K562 (cell line): Measurements from ENCODE around the gene SLC18A3. TPM values are rescaled to one million over a fixed set of nuclear protein-coding genes. Genes with fewer than 3 reads are reported as not detected.
A peak's percentile ranks its signal among the peaks of the same experiment; 100 is the strongest.

ENCODE experiments used
- ATAC-seq: fragments of 200-7000 bp; cut with Tn5 transposase; 3 replicates; pipeline ENCODE4 v1.9.1; 2020; ENCODE audit warnings: moderate library complexity
- BruUV-seq: library from RNA; stranded (reverse); fragments of 400-500 nt; replicated peaks from 2 replicates; lab custom pipeline; 2021; lab: Mats Ljungman, UMichigan
- CTCF ChIA-PET: fragments of 300-600 bp; formaldehyde crosslinking; extraction: SDS; loops from one replicate; lab custom pipeline; 2021; ENCODE audit warnings: low intra/inter-chr PET ratio; lab: Yijun Ruan, JAX
- POLR2A ChIA-PET: fragments of 300-600, 350-650 bp; sonication (Branson Sonifier 250); formaldehyde crosslinking; extraction: SDS; loops from one replicate; lab custom pipeline; 2021; ENCODE audit warnings: antibody characterized with exemption, inconsistent platforms; lab: Yijun Ruan, JAX
- DNase-seq, 4 experiments: peaks; one replicate each; pipeline versions ENCODE4 v3.0.0 to v3.0.0-alpha.2; 2011 to 2018; ENCODE audit warnings: low spot score in 3 of 4, mixed read lengths in 3 of 4; ENCODE audit errors: extremely low read depth in 1 of 4
- FAIRE-seq: peaks from 2 replicates; lab custom pipeline; 2011; peaks lifted over from hg19 to GRCh38; lab: Jason Lieb, UNC
- H2AFZ ChIP-seq: 2 replicates; pipeline ENCODE4 v1.6.0; 2011; ENCODE audit warnings: low read depth, low read length, control low read depth, inconsistent platforms
- H3K27ac ChIP-seq: fragments of 200-600 bp; 3 replicates; pipeline ENCODE4 v1.8.0; 2011; ENCODE audit warnings: low read depth, mild to moderate bottlenecking, control low read depth, inconsistent platforms, low read length, moderate library complexity, mixed read lengths; ENCODE audit errors: extremely low read depth
- H3K27me3 ChIP-seq, 2 experiments: fragments of 300-600 bp in 1 of 2; 2 replicates in 1 of 2; 3 replicates in 1 of 2; pipeline versions ENCODE4 v1.6.0 to v1.8.0; 2011; ENCODE audit warnings: inconsistent platforms in 2 of 2, low read length in 2 of 2, mild to moderate bottlenecking in 1 of 2, mixed read lengths in 1 of 2, moderate library complexity in 1 of 2; ENCODE audit not compliant: control insufficient read depth in 2 of 2, insufficient read depth in 2 of 2
- H3K36me3 ChIP-seq: fragments of 300-600 bp; 3 replicates; pipeline ENCODE4 v1.8.0; 2011; ENCODE audit warnings: mild to moderate bottlenecking, low read length, inconsistent platforms; ENCODE audit not compliant: control insufficient read depth, insufficient read depth
- H3K4me1 ChIP-seq, 2 experiments: fragments of 200-600 bp in 1 of 2; replicated peaks in 1 of 2; 2 replicates in 1 of 2; 3 replicates in 1 of 2; pipeline versions ENCODE4 v1.5.1 to v1.8.0; 2011; ENCODE audit warnings: inconsistent platforms in 2 of 2, low read length in 2 of 2, mild to moderate bottlenecking in 1 of 2, mixed read lengths in 1 of 2, moderate library complexity in 1 of 2; ENCODE audit not compliant: control insufficient read depth in 2 of 2, insufficient read depth in 2 of 2
- H3K4me2 ChIP-seq: 2 replicates; pipeline ENCODE4 v1.6.1; 2011; ENCODE audit warnings: low read length, control low read depth, inconsistent platforms, mixed read lengths; ENCODE audit not compliant: insufficient read depth
- H3K4me3 ChIP-seq: fragments of 200-600 bp; sonication (generic), shearing (Covaris generic); 2 replicates; pipeline ENCODE4 v1.5.1; 2016; ENCODE audit warnings: control low read depth, inconsistent platforms
- H3K79me2 ChIP-seq: fragments of 200-600 bp; 3 replicates; pipeline ENCODE4 v1.8.0; 2011; ENCODE audit warnings: low read length, inconsistent platforms; ENCODE audit not compliant: control insufficient read depth, insufficient read depth
- H3K9ac ChIP-seq, 2 experiments: 2 replicates each; pipeline versions ENCODE4 v1.6.0 to v1.6.1; 2011; ENCODE audit warnings: low read depth in 2 of 2, low read length in 2 of 2, control low read depth in 1 of 2, inconsistent platforms in 1 of 2, mild to moderate bottlenecking in 1 of 2, mixed read lengths in 1 of 2; ENCODE audit not compliant: insufficient read depth in 1 of 2
- H3K9me1 ChIP-seq: one replicate; pipeline ENCODE4 v1.6.0; 2011; ENCODE audit warnings: inconsistent platforms, mild to moderate bottlenecking, low read length, moderate library complexity; ENCODE audit not compliant: control insufficient read depth, insufficient read depth
- H3K9me3 ChIP-seq: replicated peaks from 2 replicates; pipeline ENCODE4 v1.5.1; 2011; ENCODE audit warnings: low read depth, low read length, inconsistent platforms; ENCODE audit not compliant: control insufficient read depth, insufficient read depth
- H4K20me1 ChIP-seq: replicated peaks from 2 replicates; pipeline ENCODE4 v1.6.1; 2011; ENCODE audit warnings: low read length, inconsistent platforms, mixed read lengths; ENCODE audit not compliant: control insufficient read depth, insufficient read depth
- MECOM ChIP-seq: fragments of 250-450 bp; sonication (Bioruptor Pico); IDR thresholded peaks from 2 replicates; pipeline ENCODE4 v1.8.0; 2022; ENCODE audit warnings: inconsistent platforms
- SMAD3 ChIP-seq: fragments of 450-650 bp; formaldehyde crosslinking; conservative IDR thresholded peaks from 2 replicates; pipeline ENCODE4 v1.4.0; 2020; ENCODE audit warnings: mild to moderate bottlenecking
- SPI1 ChIP-seq: IDR thresholded peaks from 2 replicates; pipeline ENCODE4 v1.6.1; 2011; ENCODE audit warnings: low read depth, low read length, control low read depth, borderline replicate concordance
- ZNF140 ChIP-seq: fragments of 250-450 bp; sonication (Bioruptor Pico); IDR thresholded peaks from 2 replicates; pipeline ENCODE4 v1.8.0; 2021; ENCODE audit warnings: moderate library complexity, mild to moderate bottlenecking, inconsistent platforms
- ZNF232 ChIP-seq: sonication (generic); formaldehyde crosslinking; IDR thresholded peaks from 2 replicates; pipeline ENCODE4 v1.8.0; 2022; ENCODE audit warnings: mild to moderate bottlenecking, missing genetic modification reagents
- WGBS: fragments of 100-300 bp; shearing (Covaris generic); methylation state at CpG from one replicate; pipeline ENCODE4 v1.1.6; 2016; ENCODE audit warnings: low coverage, mixed read lengths; ENCODE audit not compliant: insufficient coverage; ENCODE audit errors: missing lambda C conversion rate; 5-methylcytosine and 5-hydroxymethylcytosine counted together
- in situ Hi-C: fragments of 300-500 bp; cut with MboI; formaldehyde crosslinking; loops from 4 replicates; pipeline ENCODE4 v1.15.0; 2018; ENCODE audit warnings: inconsistent platforms, mixed read lengths
- intact Hi-C: fragments of 100-400 bp; cut with micrococcal nuclease; formaldehyde crosslinking; loops from 2 replicates; pipeline ENCODE4 v1.14.2; 2022
- polyA plus RNA-seq, 8 experiments: library from polyadenylated mRNA; depleted of rRNA in 4 of 8; stranded (reverse) in 5 of 8; unstranded in 3 of 8; fragments of >200 nt; fragmentation: Nextera tagmentation in 2 of 8; fragmentation: Illumina TruSeq in 1 of 8; extraction: Ambion mirVana in 2 of 8; extraction: Trizol in 1 of 8; gene quantifications; 2 replicates each; pipeline versions ENCODE4 v1.2.1 to v1.2.3, GENCODE V29; 2011 to 2014; ENCODE audit warnings: inconsistent platforms in 1 of 8, missing spikeins in 1 of 8
- total RNA-seq, 7 experiments: library from RNA; depleted of rRNA in 6 of 7; stranded (reverse); fragments of >200 nt in 6 of 7; fragmentation: Illumina TruSeq in 2 of 7; extraction: Trizol in 2 of 7; gene quantifications; 2 replicates each; pipeline versions ENCODE4 v1.2.1 to v1.2.3, GENCODE V29; 2011 to 2021; ENCODE audit warnings: low replicate concordance in 1 of 7
- TF ChIP-seq, protein P1 (sequence below): fragments of 250-450 bp; sonication (Bioruptor Pico); IDR thresholded peaks from 2 replicates; pipeline ENCODE4 v1.5.1; 2021; ENCODE audit warnings: mild to moderate bottlenecking
- TF ChIP-seq, protein P2 (sequence below): fragments of 450-650 bp; IDR thresholded peaks from 2 replicates; pipeline ENCODE4 v1.6.1; 2017; ENCODE audit warnings: antibody characterized with exemption, mild to moderate bottlenecking

SLC18A3 gene
- total and polyA plus RNA-seq, 9 of the 15 experiments (the other 6 are each of a cell fraction or from before 2014, with no cell fraction given): not detected

DNA sequence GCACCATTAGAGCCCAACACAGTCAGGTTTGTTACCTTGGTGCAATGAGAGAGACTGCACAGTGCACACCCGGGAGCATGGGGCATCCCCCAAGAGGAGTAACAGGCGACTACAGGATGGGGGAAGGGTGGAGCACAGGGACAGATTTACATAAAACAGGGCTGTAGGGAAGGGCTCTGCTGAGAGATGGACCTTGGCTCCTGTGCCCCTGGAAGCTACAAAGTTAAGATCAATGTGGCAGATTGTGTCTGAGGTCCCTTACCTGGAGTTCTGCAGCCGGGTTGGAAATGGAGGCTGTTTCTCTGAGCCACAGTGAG is 13.7 kb upstream of the SLC18A3 start (continued):
- TF ChIP-seq, protein P1, sequence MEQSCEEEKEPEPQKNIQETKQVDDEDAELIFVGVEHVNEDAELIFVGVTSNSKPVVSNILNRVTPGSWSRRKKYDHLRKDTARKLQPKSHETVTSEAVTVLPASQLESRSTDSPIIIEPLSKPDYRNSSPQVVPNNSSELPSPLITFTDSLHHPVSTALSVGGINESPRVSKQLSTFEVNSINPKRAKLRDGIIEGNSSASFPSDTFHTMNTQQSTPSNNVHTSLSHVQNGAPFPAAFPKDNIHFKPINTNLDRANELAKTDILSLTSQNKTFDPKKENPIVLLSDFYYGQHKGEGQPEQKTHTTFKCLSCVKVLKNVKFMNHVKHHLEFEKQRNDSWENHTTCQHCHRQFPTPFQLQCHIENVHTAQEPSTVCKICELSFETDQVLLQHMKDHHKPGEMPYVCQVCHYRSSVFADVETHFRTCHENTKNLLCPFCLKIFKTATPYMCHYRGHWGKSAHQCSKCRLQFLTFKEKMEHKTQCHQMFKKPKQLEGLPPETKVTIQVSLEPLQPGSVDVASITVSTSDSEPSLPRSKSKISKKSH (CRISPR knock-in tag): no peak
- TF ChIP-seq ZNF140 (CRISPR knock-in tag): no peak
- TF ChIP-seq MECOM (CRISPR knock-in tag): no peak
- no peak for TF ChIP-seq SMAD3 (CRISPR knock-in tag)

DNA sequence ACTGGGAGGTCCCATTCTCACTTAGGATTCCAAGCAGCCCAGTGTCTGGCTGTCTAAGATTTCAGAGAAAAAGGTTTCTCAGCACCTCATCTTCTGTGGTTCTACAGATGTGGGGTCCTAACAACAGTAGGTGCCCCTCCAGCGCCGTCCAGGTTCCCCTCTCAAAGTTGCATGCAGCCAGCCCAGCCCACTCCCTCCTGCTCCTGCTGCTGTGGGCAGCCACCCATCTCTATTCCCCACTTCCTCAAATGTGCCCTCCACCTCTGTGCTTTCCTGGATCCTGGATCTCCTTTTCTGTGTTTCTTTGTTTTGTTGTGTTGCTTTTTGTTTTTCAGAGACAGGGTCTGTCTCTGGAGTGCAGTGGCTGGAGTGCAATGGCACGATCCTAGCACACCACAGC is 13.3 kb upstream of the SLC18A3 start:
- ATAC-seq (no peak), FAIRE-seq (no peak), DNase-seq (no peak)
- no peak overlapping the region for H3K9ac ChIP-seq
- H3K79me2 ChIP-seq: no peaks in the 10 kb centered on the region
- BruUV-seq: no TSS peak
- TF ChIP-seq ZNF232 (CRISPR knock-in tag) (no peak), SPI1 (peak; percentile 43; the same call in 1 of the 2 replicates)
- TF ChIP-seq, protein P2, sequence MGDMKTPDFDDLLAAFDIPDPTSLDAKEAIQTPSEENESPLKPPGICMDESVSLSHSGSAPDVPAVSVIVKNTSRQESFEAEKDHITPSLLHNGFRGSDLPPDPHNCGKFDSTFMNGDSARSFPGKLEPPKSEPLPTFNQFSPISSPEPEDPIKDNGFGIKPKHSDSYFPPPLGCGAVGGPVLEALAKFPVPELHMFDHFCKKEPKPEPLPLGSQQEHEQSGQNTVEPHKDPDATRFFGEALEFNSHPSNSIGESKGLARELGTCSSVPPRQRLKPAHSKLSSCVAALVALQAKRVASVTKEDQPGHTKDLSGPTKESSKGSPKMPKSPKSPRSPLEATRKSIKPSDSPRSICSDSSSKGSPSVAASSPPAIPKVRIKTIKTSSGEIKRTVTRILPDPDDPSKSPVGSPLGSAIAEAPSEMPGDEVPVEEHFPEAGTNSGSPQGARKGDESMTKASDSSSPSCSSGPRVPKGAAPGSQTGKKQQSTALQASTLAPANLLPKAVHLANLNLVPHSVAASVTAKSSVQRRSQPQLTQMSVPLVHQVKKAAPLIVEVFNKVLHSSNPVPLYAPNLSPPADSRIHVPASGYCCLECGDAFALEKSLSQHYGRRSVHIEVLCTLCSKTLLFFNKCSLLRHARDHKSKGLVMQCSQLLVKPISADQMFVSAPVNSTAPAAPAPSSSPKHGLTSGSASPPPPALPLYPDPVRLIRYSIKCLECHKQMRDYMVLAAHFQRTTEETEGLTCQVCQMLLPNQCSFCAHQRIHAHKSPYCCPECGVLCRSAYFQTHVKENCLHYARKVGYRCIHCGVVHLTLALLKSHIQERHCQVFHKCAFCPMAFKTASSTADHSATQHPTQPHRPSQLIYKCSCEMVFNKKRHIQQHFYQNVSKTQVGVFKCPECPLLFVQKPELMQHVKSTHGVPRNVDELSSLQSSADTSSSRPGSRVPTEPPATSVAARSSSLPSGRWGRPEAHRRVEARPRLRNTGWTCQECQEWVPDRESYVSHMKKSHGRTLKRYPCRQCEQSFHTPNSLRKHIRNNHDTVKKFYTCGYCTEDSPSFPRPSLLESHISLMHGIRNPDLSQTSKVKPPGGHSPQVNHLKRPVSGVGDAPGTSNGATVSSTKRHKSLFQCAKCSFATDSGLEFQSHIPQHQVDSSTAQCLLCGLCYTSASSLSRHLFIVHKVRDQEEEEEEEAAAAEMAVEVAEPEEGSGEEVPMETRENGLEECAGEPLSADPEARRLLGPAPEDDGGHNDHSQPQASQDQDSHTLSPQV: no peak
- ChIA-PET POLR2A (no interaction called here), CTCF (interaction anchor here (0.6 kb wide), 1 partner anchor 634 kb away, joined by 3 read pairs; no protein-coding TSS in a partner anchor)
- H3K9me3 ChIP-seq: no peaks in the 10 kb centered on the region
- peaks cover 0 to 3% of the 10 kb centered on the region in 2 experiments; a peak in 2 of 5 replicates for H3K4me1 ChIP-seq
- in situ Hi-C loops: loop anchor here (25.0 kb wide), 1 partner anchor 640 kb away; no protein-coding TSS in a partner anchor
- no peak overlapping the region for H3K4me2 ChIP-seq
- no peak overlapping the region for H2AFZ ChIP-seq
- intact Hi-C loops: loop anchor here (10.0 kb wide), 2 partner anchors 318 to 458 kb away; no protein-coding TSS in a partner anchor
- H3K9me1 ChIP-seq: no peaks in the 10 kb centered on the region
- H4K20me1 ChIP-seq: peaks cover 3% of the 10 kb centered on the region; the same call in 1 of the 2 replicates
- peaks cover 0 to 16% of the 10 kb centered on the region in 2 experiments; a peak in 1 of 5 replicates for H3K27me3 ChIP-seq
- no peak overlapping the region for H3K27ac ChIP-seq
- WGBS: 2% methylated on average over 3 of the region's 3 CpGs
- H3K36me3 ChIP-seq: no peaks in the 10 kb centered on the region
- H3K4me3 ChIP-seq: no peak overlapping the region
